GM21367 (cell line): Measurements from ENCODE around the gene TNP1.

Source experiments
- ATAC-seq: cut with Tn5 transposase; IDR thresholded peaks from one replicate; pipeline ENCODE4 v1.9.1; 2021; ENCODE audit not compliant: unreplicated experiment

Gene TNP1

DNA sequence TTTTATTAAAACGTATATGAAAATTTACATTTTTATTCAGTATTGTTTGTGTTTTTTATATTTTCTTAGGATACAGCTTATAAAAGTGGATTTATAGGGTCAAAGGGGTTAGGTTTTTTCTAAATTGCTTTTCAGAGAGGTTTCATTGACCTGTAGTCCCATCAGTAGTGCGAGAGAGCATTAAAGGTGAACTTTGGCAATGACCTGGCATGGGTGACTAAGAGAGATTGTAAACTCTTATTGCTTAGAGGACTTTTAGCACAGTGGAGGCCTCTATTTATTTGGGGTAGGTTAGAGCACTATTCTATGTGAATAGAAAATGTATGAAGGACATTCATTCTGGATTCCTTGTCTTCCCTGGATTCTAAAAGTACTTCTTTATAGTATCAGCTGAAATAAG is 16.0 kb upstream of the TNP1 start:
- ATAC-seq: no peak

GRCh38 chr2:216873573-216873972 is 13.7 kb upstream of the TNP1 start:
- no peak for ATAC-seq

DNA sequence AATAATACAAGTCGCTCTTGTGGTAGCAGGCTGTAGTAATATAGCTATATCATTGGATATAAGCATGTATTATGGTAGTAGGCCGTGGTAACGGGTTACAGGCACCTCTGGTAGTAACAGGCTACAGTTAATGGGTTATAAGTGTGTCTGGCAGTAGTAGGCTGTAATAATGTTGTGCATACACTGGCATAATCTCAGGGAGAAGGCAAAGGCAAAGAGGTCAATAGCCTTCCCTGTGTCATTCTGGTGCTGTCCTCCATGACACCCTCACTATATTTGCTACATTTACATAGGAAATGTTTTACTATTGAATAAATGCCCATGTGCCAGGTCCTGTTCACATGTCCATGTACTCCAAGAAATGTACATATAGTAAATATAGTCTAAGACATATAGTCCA is 12.8 kb upstream of the TNP1 start:
- ATAC-seq: no peak

DNA sequence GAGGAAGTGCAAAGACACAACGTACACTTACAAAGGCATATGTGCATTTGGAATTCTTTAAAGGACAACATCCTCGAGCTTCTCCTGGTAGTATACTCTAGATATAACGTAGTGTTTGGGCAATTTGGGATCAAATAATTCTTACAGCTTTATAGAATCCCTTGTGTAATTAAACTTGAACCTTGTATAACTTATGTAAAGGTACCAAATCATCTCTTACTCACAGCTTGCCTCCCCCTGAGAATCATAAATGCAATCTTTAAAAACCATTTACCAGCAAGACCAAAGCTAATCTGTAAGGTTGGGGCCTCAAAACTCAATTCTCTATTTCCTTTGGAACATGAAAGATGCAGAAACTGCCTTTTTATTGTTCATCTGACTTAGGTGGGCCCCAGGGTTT is 12.2 kb upstream of the TNP1 start:
- ATAC-seq: no peak

GRCh38 chr2:216871333-216871934 is 11.6 kb upstream of the TNP1 start:
- no peak for ATAC-seq

DNA sequence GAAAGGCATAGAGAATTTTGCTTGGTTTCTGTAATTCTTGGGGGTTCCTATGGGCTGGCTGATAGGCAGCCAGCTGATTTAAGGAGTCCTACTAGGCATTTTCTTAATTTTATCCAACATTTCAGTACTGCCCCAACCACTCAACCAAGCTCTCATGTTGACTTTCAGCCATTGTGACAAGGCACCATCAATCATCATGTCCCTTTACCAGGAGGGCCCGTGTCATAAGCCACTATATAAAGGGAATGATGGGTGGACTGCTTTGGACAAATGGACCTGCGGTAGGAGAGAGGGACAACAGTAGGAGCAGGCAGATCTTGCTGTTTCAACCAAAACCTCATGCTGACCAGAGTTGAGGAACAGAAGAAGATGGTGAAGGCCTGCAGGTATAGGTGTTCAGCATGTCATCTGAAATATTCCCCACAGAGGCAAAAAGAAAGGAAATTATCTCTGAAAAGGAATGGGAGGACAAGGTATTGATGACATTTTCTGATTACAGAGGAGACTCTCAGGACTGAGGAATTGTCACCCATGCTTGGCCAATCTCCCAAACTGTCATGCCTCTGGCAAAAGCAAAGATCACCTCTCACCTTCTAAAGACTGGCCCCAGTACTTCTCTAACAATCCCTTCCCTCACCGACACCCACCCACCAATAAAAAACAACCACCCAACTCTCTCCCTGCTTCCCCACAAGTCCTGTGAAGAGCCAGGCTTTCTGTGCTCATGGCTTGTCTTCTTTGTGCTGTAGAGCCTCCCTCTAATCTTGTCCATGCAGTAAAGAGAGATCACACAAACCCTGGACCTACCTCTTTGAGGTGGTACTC is 10.9 kb upstream of the TNP1 start:
- ATAC-seq: no peak

DNA sequence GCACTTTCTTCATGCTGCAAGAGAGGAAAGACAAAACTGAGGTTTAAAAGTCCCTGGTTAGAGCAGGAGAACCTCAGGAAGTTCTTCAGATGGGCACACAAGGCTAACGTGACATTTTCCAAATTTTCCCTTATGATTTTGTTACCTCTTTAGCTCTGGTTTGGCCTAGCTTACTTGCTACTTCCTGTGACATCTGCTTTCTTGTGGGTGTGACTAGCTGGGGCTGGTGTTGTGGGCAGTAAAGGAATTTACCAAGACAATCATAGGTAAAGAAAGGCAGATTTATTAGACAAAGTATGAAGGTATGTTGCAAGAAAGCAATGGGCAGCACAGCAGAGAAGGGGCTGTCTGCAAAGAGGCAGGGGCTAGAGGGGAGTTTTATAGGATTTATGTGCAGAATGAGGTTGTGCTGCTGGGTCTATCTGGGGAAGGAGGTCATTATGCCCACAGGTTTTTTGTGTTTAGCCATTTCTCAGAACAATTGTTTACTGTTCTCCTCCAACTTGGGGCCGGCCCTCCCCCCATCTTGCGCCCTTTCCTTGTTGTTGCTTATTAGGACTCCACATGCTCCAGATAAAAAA is 6.7 kb upstream of the TNP1 start:
- ATAC-seq: no peak

- ATAC-seq: no peak
Measured at GRCh38 chr2:216865658-216866057, 5.8 kb upstream of the TNP1 start.

- no peak for ATAC-seq
Measured at GRCh38 chr2:216863946-216864345, 4.1 kb upstream of the TNP1 start.

- ATAC-seq: no peak
Measured at GRCh38 chr2:216862628-216863398, 2.9 kb upstream of the TNP1 start.

GRCh38 chr2:216860426-216861137 is 718 bp upstream of the TNP1 start:
- no peak for ATAC-seq

DNA sequence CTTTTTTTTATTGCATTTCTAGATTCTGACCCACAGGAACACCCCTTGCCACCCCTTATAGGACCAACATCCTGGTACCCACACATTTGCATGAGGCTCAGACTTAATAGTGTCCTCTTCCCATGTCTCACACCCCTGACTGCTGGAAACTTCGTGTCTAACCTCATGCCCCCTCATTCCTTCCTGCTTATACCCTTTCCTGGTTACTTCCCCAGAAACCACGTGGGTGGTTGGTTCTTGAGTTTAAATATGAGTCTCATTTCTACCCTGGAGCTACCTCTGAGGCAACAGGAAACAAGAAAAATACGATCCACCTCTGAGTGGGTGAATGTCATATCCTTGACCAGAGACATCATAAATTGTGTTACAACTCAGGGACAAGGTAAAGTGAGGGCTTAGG is 1.6 kb downstream of the TNP1 start:
- no peak for ATAC-seq

- no peak for ATAC-seq
Measured at GRCh38 chr2:216857131-216857550, 2.7 kb downstream of the TNP1 start.

DNA sequence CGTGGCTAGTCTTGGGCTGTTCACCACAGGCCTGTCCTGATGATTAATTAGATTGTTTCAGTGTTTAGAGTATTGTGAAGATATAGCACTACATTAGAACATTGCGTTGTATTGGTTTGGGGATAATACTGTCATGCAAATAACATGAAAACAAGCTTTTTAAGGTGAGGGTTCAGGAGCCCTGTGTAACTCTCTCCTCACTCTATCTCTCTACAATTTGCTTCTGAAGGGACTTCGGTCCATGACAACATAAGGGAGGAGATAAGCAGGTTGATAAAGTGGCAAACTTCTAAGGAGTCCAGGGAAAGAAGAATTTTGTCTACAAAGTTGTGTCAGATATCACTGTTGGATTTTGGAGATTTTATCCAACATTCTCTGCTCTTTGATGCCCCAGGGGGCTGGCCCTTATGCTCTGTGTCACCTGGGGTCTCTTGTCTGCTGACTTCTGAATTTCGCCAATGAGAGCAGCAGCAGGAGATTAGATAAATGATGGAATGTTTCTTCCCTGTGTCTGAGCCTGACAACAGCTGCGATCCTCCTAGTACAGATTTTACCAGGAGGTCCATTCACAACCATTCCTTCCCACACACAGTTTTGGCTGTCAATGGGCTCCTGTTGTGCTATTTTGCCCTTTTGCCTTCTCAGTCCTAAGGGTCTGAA is 3.3 kb downstream of the TNP1 start:
- ATAC-seq: no peak

- ATAC-seq: no peak
Measured at GRCh38 chr2:216855605-216856004, 4.3 kb downstream of the TNP1 start.

- no peak for ATAC-seq
Measured at GRCh38 chr2:216855079-216855478, 4.8 kb downstream of the TNP1 start.

DNA sequence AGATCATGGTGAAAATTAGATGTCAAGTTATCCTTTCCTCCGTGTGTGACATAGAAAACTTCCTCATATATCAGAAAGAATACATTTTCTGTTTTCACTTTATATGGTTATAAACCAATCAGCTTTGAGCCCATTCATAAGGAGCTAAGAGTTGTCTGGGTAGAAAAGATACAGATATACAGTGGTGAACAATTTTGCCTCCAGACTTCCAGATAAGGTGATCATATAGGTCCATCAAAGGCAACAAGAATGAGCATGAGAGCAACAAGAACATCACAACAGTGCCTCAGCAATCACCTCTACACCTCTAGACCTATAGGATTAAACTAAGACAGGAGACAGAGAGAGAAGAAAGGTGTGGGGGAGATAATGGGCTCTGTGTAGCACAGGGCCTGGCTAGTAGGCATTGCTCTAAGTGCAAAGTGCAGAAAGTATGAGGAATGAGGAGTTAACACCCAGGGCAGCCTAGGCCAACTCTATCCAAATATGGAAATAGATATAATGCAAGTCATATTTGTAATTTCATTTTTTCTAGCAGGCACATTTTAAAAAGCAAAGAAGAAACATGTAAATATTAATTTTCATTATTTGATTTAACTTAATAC is 8.3 kb downstream of the TNP1 start:
- no peak for ATAC-seq

GRCh38 chr2:216850665-216851322 is 9.1 kb downstream of the TNP1 start:
- no peak for ATAC-seq

DNA sequence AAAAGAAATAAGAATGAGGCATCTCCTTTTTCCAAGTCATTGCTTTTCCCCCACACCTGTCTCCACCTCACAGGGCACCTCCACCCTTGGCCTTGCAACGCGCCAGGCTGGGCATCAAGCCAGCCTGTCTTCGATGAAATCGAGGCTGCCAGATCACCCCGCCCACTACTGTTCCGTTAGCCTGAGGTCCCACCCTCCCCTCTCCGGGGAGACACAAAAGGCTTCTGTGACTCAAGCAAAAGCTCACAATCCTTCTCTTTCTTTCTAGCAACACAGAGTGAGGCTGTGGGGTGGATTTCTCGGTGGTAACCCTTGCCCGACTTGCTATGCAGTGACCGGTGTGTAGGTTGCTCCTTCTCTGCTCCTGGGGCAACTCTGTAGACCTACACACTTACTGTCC is 9.9 kb downstream of the TNP1 start:
- ATAC-seq: no peak

DNA sequence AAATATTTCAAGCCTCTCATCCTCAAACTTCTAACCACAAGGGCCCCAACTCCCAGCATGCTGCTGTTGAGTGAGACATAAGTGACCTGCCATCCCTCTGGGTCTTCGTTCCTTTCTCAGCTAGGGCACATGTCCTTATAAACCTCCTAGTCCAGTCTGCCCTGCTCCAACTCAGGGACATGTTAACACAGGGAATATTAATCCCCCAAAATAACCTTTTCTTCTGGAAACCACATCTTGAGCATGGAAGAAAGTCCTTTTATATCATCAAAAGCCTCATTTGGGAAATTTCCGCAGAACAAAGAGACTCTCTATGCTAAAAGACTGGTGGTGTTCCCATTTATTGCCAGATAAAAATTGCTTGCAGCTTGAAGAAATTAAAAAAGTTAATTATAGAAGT is 14.4 kb downstream of the TNP1 start:
- ATAC-seq: no peak
